ENCODE results near the gene SLC44A4. TPM values are rescaled to one million over a fixed set of nuclear protein-coding genes. Genes with fewer than 3 reads are reported as not detected.
"Not testable (repeated sequence)": the region's sequence is repeated elsewhere in the genome, so short reads cannot be mapped to it uniquely, and the experiment has no call there.

Gene SLC44A4
- polyA plus RNA-seq, 1 of the 3 experiments (the other 2 are of a cell fraction) = 0.26 TPM

- no peak for TF ChIP-seq USF2 (IDR thresholded peaks at IDR 0.05; ENCODE audit: borderline replicate concordance, low read depth, low read length)
Measured at GRCh38 chr6:31864818-31865204, 14.0 kb downstream of the SLC44A4 start (continued).

DNA sequence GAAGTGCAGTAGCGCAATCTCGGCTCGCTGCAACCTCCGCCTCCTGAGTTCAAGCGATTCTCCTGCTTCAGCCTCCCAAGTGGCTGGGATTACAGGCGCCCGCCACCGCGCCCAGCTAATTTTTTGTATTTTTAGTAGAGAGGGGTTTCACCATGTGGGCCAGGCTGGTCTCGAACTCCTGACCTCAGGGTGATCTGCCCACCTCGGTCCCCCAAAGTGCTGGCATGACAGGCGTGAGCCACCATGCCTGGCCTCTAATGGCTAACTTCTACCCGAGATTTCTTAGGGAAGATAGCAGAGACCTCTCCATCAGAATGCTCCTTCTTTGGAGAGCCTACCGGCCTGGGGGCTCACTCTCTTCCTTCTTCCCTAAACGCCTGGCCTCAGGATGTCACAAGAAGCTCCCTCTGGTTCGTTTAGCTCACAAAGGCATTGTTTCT, 14.7 kb downstream of the SLC44A4 start:
- Histone ChIP-seq H2AFZ (ENCODE audit: low read depth) (peak overlapping the region; percentile 97), H3K4me1 (ENCODE audit: control insufficient read depth in 1 of 2, insufficient read depth in 2 of 2, low read depth in 1 of 2, low read length in 1 of 2) (peaks cover 0 to 14% of the 10 kb centered on the region in 2 experiments; a peak in 1 of 4 replicates), H3K27ac (ENCODE audit: low read depth in 2 of 2, low read length in 1 of 2) (peak overlapping the region; percentile 79 to 81), H3K9ac (peak overlapping the region; percentile 66; the same call in 1 of the 2 replicates), H3K4me3 (ENCODE audit: low read depth in 2 of 2, low read length in 1 of 2) (peak overlapping the region; percentile 78 to 85), H3K4me2 (peak overlapping the region; percentile 86), H3F3A (replicated peaks; ENCODE audit: insufficient read depth) (peaks cover 15% of the 10 kb centered on the region)
- DNase-seq = peak; percentile 17
- H3K36me3 ChIP-seq (replicated peaks in 1 of 2; ENCODE audit: control insufficient read depth in 1 of 2, insufficient read depth in 2 of 2, low read length in 1 of 2); H3K79me2 ChIP-seq (ENCODE audit: insufficient read depth); H3K9me2 ChIP-seq; H3K27me3 ChIP-seq (ENCODE audit: insufficient read depth); H3K9me3 ChIP-seq; H4K20me1 ChIP-seq (ENCODE audit: insufficient read depth): not testable (repeated sequence)
- 23% methylated on average over 15 of the region's 16 CpGs for WGBS (ENCODE audit: low lambda C conversion rate)
- POLR2A ChIA-PET = interaction anchor here (1.3 to 2.4 kb wide), 2 partner anchors 16 to 29 kb away, joined by 4 to 16 read pairs; no protein-coding TSS in a partner anchor
- CTCF ChIA-PET = interaction anchor here (0.7 to 2.7 kb wide), 17 partner anchors 9 to 1089 kb away, joined by 3 to 14 read pairs (median 4); partner anchors contain the start of genes DDAH2, LSM2 and LY6G5C

- H3K9me3 ChIP-seq = no peaks in the 10 kb centered on the region
- peak within 1 kb of the TSS; percentile 78 to 98 for H3K4me3 ChIP-seq (ENCODE audit: low read depth in 2 of 2, low read length in 1 of 2)
- peak within 1 kb of the TSS; percentile 79 to 81 for H3K27ac ChIP-seq (ENCODE audit: low read depth in 2 of 2, low read length in 1 of 2)
- no peaks in the 10 kb centered on the region for H3K27me3 ChIP-seq (ENCODE audit: insufficient read depth)
- peak within 1 kb of the TSS; percentile 100 for H3K4me2 ChIP-seq
- peaks cover 10% of the 10 kb centered on the region for H3K79me2 ChIP-seq (ENCODE audit: insufficient read depth)
- H2AFZ ChIP-seq (ENCODE audit: low read depth) = peak within 1 kb of the TSS; percentile 97
- H3K9ac ChIP-seq = peak within 1 kb of the TSS; percentile 67
- peaks cover 15% of the 10 kb centered on the region for H3F3A ChIP-seq (replicated peaks; ENCODE audit: insufficient read depth)
- ChIA-PET CTCF (interaction anchor here (0.7 to 2.7 kb wide), 9 partner anchors 17 to 333 kb away, joined by 3 to 14 read pairs (median 4); partner anchors contain the start of genes DDAH2 and LY6G5C), POLR2A (interaction anchor here (0.6 to 2.4 kb wide), 12 partner anchors 20 to 198 kb away, joined by 3 to 16 read pairs (median 4); partner anchors contain the start of genes EHMT2, GPANK1, HSPA1A and HSPA1L)
- 3% methylated on average over 47 of the region's 64 CpGs for WGBS (ENCODE audit: low lambda C conversion rate)
- H3K9me2 ChIP-seq = no peaks in the 10 kb centered on the region
- no peaks in the 10 kb centered on the region for H4K20me1 ChIP-seq (ENCODE audit: insufficient read depth)
- peak; percentile 97 for DNase-seq
- peaks cover 0 to 14% of the 10 kb centered on the region in 2 experiments; a peak in 1 of 4 replicates for H3K4me1 ChIP-seq (ENCODE audit: control insufficient read depth in 1 of 2, insufficient read depth in 2 of 2, low read depth in 1 of 2, low read length in 1 of 2)
- peaks cover 4 to 11% of the 10 kb centered on the region in 2 experiments for H3K36me3 ChIP-seq (replicated peaks in 1 of 2; ENCODE audit: control insufficient read depth in 1 of 2, insufficient read depth in 2 of 2, low read length in 1 of 2)
- TF ChIP-seq CHD2 (IDR thresholded peaks at IDR 0.05; ENCODE audit: low read length, partially characterized antibody) = no peak
- TF ChIP-seq FOXJ3 (CRISPR knock-in tag; IDR thresholded peaks at IDR 0.05) = no peak
- peak; percentile 90 for TF ChIP-seq USF2 (IDR thresholded peaks at IDR 0.05; ENCODE audit: borderline replicate concordance, low read depth, low read length)
- peak; percentile 69 for TF ChIP-seq PBX3 (IDR thresholded peaks at IDR 0.05)
- no peak for TF ChIP-seq RAD21 (IDR thresholded peaks at IDR 0.05; ENCODE audit: low read length)
- no peak for TF ChIP-seq GATA2 (CRISPR knock-in tag; IDR thresholded peaks at IDR 0.05)
- TF ChIP-seq RFX5 (IDR thresholded peaks at IDR 0.05; ENCODE audit: low read length) = peak; percentile 83
- TF ChIP-seq POLR2AphosphoS5 (IDR thresholded peaks at IDR 0.05; ENCODE audit: low read depth, low read length) = peak; percentile 96
- TF ChIP-seq NFIC (IDR thresholded peaks at IDR 0.05; ENCODE audit: borderline replicate concordance) = no peak
- TF ChIP-seq, protein P1, sequence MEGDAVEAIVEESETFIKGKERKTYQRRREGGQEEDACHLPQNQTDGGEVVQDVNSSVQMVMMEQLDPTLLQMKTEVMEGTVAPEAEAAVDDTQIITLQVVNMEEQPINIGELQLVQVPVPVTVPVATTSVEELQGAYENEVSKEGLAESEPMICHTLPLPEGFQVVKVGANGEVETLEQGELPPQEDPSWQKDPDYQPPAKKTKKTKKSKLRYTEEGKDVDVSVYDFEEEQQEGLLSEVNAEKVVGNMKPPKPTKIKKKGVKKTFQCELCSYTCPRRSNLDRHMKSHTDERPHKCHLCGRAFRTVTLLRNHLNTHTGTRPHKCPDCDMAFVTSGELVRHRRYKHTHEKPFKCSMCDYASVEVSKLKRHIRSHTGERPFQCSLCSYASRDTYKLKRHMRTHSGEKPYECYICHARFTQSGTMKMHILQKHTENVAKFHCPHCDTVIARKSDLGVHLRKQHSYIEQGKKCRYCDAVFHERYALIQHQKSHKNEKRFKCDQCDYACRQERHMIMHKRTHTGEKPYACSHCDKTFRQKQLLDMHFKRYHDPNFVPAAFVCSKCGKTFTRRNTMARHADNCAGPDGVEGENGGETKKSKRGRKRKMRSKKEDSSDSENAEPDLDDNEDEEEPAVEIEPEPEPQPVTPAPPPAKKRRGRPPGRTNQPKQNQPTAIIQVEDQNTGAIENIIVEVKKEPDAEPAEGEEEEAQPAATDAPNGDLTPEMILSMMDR (IDR thresholded peaks at IDR 0.05) = no peak
- TF ChIP-seq TCF12 (IDR thresholded peaks at IDR 0.05) = 0 out of 2 replicates have a peak, but pooled peaks have one; percentile 18
- no peak for TF ChIP-seq JUND (IDR thresholded peaks at IDR 0.05)
- peak; percentile 83 for TF ChIP-seq SIN3A (IDR thresholded peaks at IDR 0.05; ENCODE audit: borderline replicate concordance, low read depth, low read length)
- no peak for TF ChIP-seq MEF2A (IDR thresholded peaks at IDR 0.05; ENCODE audit: borderline replicate concordance, low read depth)
- TF ChIP-seq NRF1 (IDR thresholded peaks at IDR 0.05; ENCODE audit: low read depth, low read length) = no peak
- peak; percentile 54; the same call in 1 of the 2 replicates for TF ChIP-seq IRF3 (IDR thresholded peaks at IDR 0.05; ENCODE audit: low read depth, low read length)
- peak; percentile 37; the same call in 1 of the 2 replicates for TF ChIP-seq FOSL2 (IDR thresholded peaks at IDR 0.05; ENCODE audit: borderline replicate concordance, low read depth)
Measured at GRCh38 chr6:31862344-31863235, 16.2 kb downstream of the SLC44A4 start, which contains the start of gene NEU1. NEU1 (minus strand) TSS chr6:31862821; CDS start chr6:31862776, 45 bp downstream.
